CD1c-positive myeloid dendritic cell (primary cell): ENCODE results near the gene TRPM5.

Experiments used
- DNase-seq: peaks from one replicate; pipeline ENCODE4 v3.0.0-alpha.2; 2016; ENCODE audit errors: extremely low spot score

TRPM5 gene

GRCh38 chr11:2468363-2469235, 24.3 kb upstream of the TRPM5 start:
- DNase-seq = peak; percentile 16

- DNase-seq = no peak
Measured at GRCh38 chr11:2467695-2468055, 23.4 kb upstream of the TRPM5 start.

GRCh38 chr11:2466869-2467694, 22.8 kb upstream of the TRPM5 start:
- peak; percentile 49 for DNase-seq

- no peak for DNase-seq
Measured at GRCh38 chr11:2466069-2466801, 21.9 kb upstream of the TRPM5 start.

GRCh38 chr11:2465202-2466068, 21.1 kb upstream of the TRPM5 start:
- DNase-seq = no peak

GRCh38 chr11:2464451-2465165, 20.3 kb upstream of the TRPM5 start:
- no peak for DNase-seq

GRCh38 chr11:2463766-2464277, 19.5 kb upstream of the TRPM5 start:
- DNase-seq = no peak

- DNase-seq = no peak
Measured at GRCh38 chr11:2462986-2463765, 18.9 kb upstream of the TRPM5 start.

GRCh38 chr11:2462543-2462985, 18.2 kb upstream of the TRPM5 start:
- no peak for DNase-seq

GRCh38 chr11:2461956-2462542, 17.7 kb upstream of the TRPM5 start:
- DNase-seq = no peak

- no peak for DNase-seq
Measured at GRCh38 chr11:2461253-2461955, 17.1 kb upstream of the TRPM5 start.

- no peak for DNase-seq
Measured at GRCh38 chr11:2460540-2461252, 16.4 kb upstream of the TRPM5 start.

GRCh38 chr11:2459796-2460531, 15.7 kb upstream of the TRPM5 start:
- DNase-seq = no peak

GRCh38 chr11:2459016-2459725, 14.9 kb upstream of the TRPM5 start:
- peak; percentile 29 for DNase-seq

- DNase-seq = no peak
Measured at GRCh38 chr11:2458321-2458720, 14.0 kb upstream of the TRPM5 start.

- DNase-seq = no peak
Measured at GRCh38 chr11:2453436-2453835, 9.1 kb upstream of the TRPM5 start.
